Stimulated activated naive CD8-positive, alpha-beta T cell treated with anti-CD3 and anti-CD28 coated beads, Interleukin-15, Interleukin-2, amounts not matched to agents 100 ng/mL and 50 ng/mL, for 24 hours (primary cell): ENCODE data around the gene TTC7B.

Experiments
- H3K27ac Mint-ChIP-seq: one replicate; pipeline ENCODE4 v1.8.0; 2021; ENCODE audit warnings: mild to moderate bottlenecking, mixed read lengths
- H3K27me3 Mint-ChIP-seq: one replicate; pipeline ENCODE4 v1.8.0; 2021; ENCODE audit warnings: mixed read lengths
- H3K36me3 Mint-ChIP-seq: one replicate; pipeline ENCODE4 v1.8.0; 2021; ENCODE audit warnings: low read depth, mixed read lengths
- H3K4me1 Mint-ChIP-seq: one replicate; pipeline ENCODE4 v1.8.0; 2021; ENCODE audit warnings: low read depth, mixed read lengths
- H3K4me3 Mint-ChIP-seq: one replicate; pipeline ENCODE4 v1.8.0; 2021; ENCODE audit warnings: mild to moderate bottlenecking, mixed read lengths
- H3K9me3 Mint-ChIP-seq: one replicate; pipeline ENCODE4 v1.8.0; 2021; ENCODE audit warnings: mixed read lengths

Gene TTC7B

GRCh38 chr14:90579816-90580215 is 236.4 kb downstream of the TTC7B start:
- Mint-ChIP-seq H3K27me3 (no peaks in the 10 kb centered on the region), H3K27ac (no peak overlapping the region)

GRCh38 chr14:90579088-90579487 is 237.1 kb downstream of the TTC7B start:
- no peaks in the 10 kb centered on the region for H3K4me1 Mint-ChIP-seq
- H3K4me3 Mint-ChIP-seq = no peak overlapping the region

More at GRCh38 chr14:90579816-90580215, 236.4 kb downstream of the TTC7B start:
- no peaks in the 10 kb centered on the region for H3K36me3 Mint-ChIP-seq
- no peaks in the 10 kb centered on the region for H3K4me1 Mint-ChIP-seq
- no peaks in the 10 kb centered on the region for H3K9me3 Mint-ChIP-seq
- no peak overlapping the region for H3K4me3 Mint-ChIP-seq

GRCh38 chr14:90578283-90578985 is 237.8 kb downstream of the TTC7B start:
- Mint-ChIP-seq H3K9me3 (no peaks in the 10 kb centered on the region), H3K4me3 (no peak overlapping the region), H3K36me3 (no peaks in the 10 kb centered on the region), H3K27me3 (no peaks in the 10 kb centered on the region), H3K27ac (no peak overlapping the region), H3K4me1 (no peaks in the 10 kb centered on the region)

More at GRCh38 chr14:90579088-90579487, 237.1 kb downstream of the TTC7B start:
- no peaks in the 10 kb centered on the region for H3K27me3 Mint-ChIP-seq
- H3K27ac Mint-ChIP-seq = no peak overlapping the region
- no peaks in the 10 kb centered on the region for H3K36me3 Mint-ChIP-seq
- H3K9me3 Mint-ChIP-seq = no peaks in the 10 kb centered on the region

- Mint-ChIP-seq H3K9me3 (no peaks in the 10 kb centered on the region), H3K4me1 (no peaks in the 10 kb centered on the region), H3K27me3 (no peaks in the 10 kb centered on the region), H3K36me3 (no peaks in the 10 kb centered on the region), H3K4me3 (no peak overlapping the region), H3K27ac (no peak overlapping the region)
These were observed 238.5 kb downstream of the TTC7B start for GRCh38 chr14:90577661-90578282.

- no peaks in the 10 kb centered on the region for H3K9me3 Mint-ChIP-seq
- no peak overlapping the region for H3K4me3 Mint-ChIP-seq
- no peaks in the 10 kb centered on the region for H3K27me3 Mint-ChIP-seq
- H3K4me1 Mint-ChIP-seq = no peaks in the 10 kb centered on the region
- H3K36me3 Mint-ChIP-seq = no peaks in the 10 kb centered on the region
- no peak overlapping the region for H3K27ac Mint-ChIP-seq
These were observed 239.1 kb downstream of the TTC7B start for GRCh38 chr14:90576981-90577660.

GRCh38 chr14:90576581-90576980 is 239.6 kb downstream of the TTC7B start:
- no peak overlapping the region for H3K4me3 Mint-ChIP-seq
- no peaks in the 10 kb centered on the region for H3K36me3 Mint-ChIP-seq
- H3K27ac Mint-ChIP-seq = no peak overlapping the region
- H3K27me3 Mint-ChIP-seq = no peaks in the 10 kb centered on the region
- no peaks in the 10 kb centered on the region for H3K4me1 Mint-ChIP-seq
- H3K9me3 Mint-ChIP-seq = no peaks in the 10 kb centered on the region

GRCh38 chr14:90575781-90576180 is 240.4 kb downstream of the TTC7B start:
- no peaks in the 10 kb centered on the region for H3K9me3 Mint-ChIP-seq
- no peak overlapping the region for H3K4me3 Mint-ChIP-seq
- no peaks in the 10 kb centered on the region for H3K36me3 Mint-ChIP-seq
- H3K27me3 Mint-ChIP-seq = no peaks in the 10 kb centered on the region
- H3K4me1 Mint-ChIP-seq = no peaks in the 10 kb centered on the region
- no peak overlapping the region for H3K27ac Mint-ChIP-seq

GRCh38 chr14:90575336-90575735 is 240.9 kb downstream of the TTC7B start:
- no peaks in the 10 kb centered on the region for H3K4me1 Mint-ChIP-seq
- no peak overlapping the region for H3K4me3 Mint-ChIP-seq
- H3K27me3 Mint-ChIP-seq = no peaks in the 10 kb centered on the region
- H3K9me3 Mint-ChIP-seq = no peaks in the 10 kb centered on the region
- no peak overlapping the region for H3K27ac Mint-ChIP-seq
- H3K36me3 Mint-ChIP-seq = no peaks in the 10 kb centered on the region

GRCh38 chr14:90574188-90575131 is 241.8 kb downstream of the TTC7B start:
- no peaks in the 10 kb centered on the region for H3K27me3 Mint-ChIP-seq
- no peaks in the 10 kb centered on the region for H3K4me1 Mint-ChIP-seq
- H3K4me3 Mint-ChIP-seq = no peak overlapping the region
- H3K27ac Mint-ChIP-seq = no peak overlapping the region
- H3K36me3 Mint-ChIP-seq = no peaks in the 10 kb centered on the region
- H3K9me3 Mint-ChIP-seq = no peaks in the 10 kb centered on the region

- H3K4me3 Mint-ChIP-seq = no peak overlapping the region
- no peaks in the 10 kb centered on the region for H3K9me3 Mint-ChIP-seq
- H3K27me3 Mint-ChIP-seq = no peaks in the 10 kb centered on the region
- no peaks in the 10 kb centered on the region for H3K36me3 Mint-ChIP-seq
- H3K27ac Mint-ChIP-seq = no peak overlapping the region
- H3K4me1 Mint-ChIP-seq = no peaks in the 10 kb centered on the region
These were observed 242.7 kb downstream of the TTC7B start for GRCh38 chr14:90573385-90574105.

- Mint-ChIP-seq H3K27ac (no peak overlapping the region), H3K27me3 (no peaks in the 10 kb centered on the region), H3K4me1 (no peaks in the 10 kb centered on the region), H3K4me3 (no peak overlapping the region), H3K9me3 (no peaks in the 10 kb centered on the region), H3K36me3 (no peaks in the 10 kb centered on the region)
These were observed 243.6 kb downstream of the TTC7B start for GRCh38 chr14:90572441-90573150.

GRCh38 chr14:90571149-90571947 is 244.9 kb downstream of the TTC7B start:
- H3K4me3 Mint-ChIP-seq = no peak overlapping the region
- H3K9me3 Mint-ChIP-seq = no peaks in the 10 kb centered on the region

GRCh38 chr14:90570461-90570860 is 245.8 kb downstream of the TTC7B start:
- Mint-ChIP-seq H3K4me3 (no peak overlapping the region), H3K9me3 (no peaks in the 10 kb centered on the region), H3K27ac (no peak overlapping the region), H3K27me3 (no peaks in the 10 kb centered on the region), H3K4me1 (no peaks in the 10 kb centered on the region), H3K36me3 (no peaks in the 10 kb centered on the region)

More at GRCh38 chr14:90571149-90571947, 244.9 kb downstream of the TTC7B start:
- Mint-ChIP-seq H3K27ac (no peak overlapping the region), H3K36me3 (no peaks in the 10 kb centered on the region), H3K4me1 (no peaks in the 10 kb centered on the region), H3K27me3 (no peaks in the 10 kb centered on the region)
